Endodermal cell (in vitro differentiated cells): ENCODE data around the gene ZNF548. TPM values are rescaled to one million over a fixed set of nuclear protein-coding genes. Genes with fewer than 3 reads are reported as not detected.

ENCODE experiments used
- DNase-seq: peaks from one replicate; pipeline ENCODE4 v3.0.0-alpha.2; 2017
- H3K27ac ChIP-seq: 2 replicates; pipeline ENCODE4 v1.5.1; 2013; ENCODE audit warnings: mild to moderate bottlenecking, low read depth, low read length, moderate library complexity
- H3K27me3 ChIP-seq: 2 replicates; pipeline ENCODE4 v1.6.1; 2013; ENCODE audit warnings: mild to moderate bottlenecking, low read length, moderate library complexity; ENCODE audit not compliant: insufficient read depth, control insufficient read depth, poor library complexity, severe bottlenecking
- H3K36me3 ChIP-seq: 2 replicates; pipeline ENCODE4 v1.7.0; 2013; ENCODE audit warnings: mild to moderate bottlenecking, low read length, moderate library complexity; ENCODE audit not compliant: control insufficient read depth, insufficient read depth
- H3K4me1 ChIP-seq: one replicate; pipeline ENCODE4 v1.7.0; 2013; ENCODE audit warnings: low read length; ENCODE audit not compliant: control insufficient read depth, insufficient read depth
- H3K4me3 ChIP-seq: 2 replicates; pipeline ENCODE4 v1.5.1; 2013; ENCODE audit warnings: mild to moderate bottlenecking, low read length, moderate library complexity
- H3K9ac ChIP-seq: 2 replicates; pipeline ENCODE4 v1.6.1; 2013; ENCODE audit warnings: mild to moderate bottlenecking, low read length, moderate library complexity; ENCODE audit not compliant: poor library complexity, severe bottlenecking; ENCODE audit errors: extremely low read depth
- H3K9me3 ChIP-seq: 2 replicates; pipeline ENCODE4 v1.6.1; 2013; ENCODE audit warnings: mild to moderate bottlenecking, low read length, moderate library complexity; ENCODE audit not compliant: control insufficient read depth
- H3K27ac Mint-ChIP-seq: 2 replicates; pipeline ENCODE4 v1.8.0; 2020; ENCODE audit warnings: mixed read lengths
- H3K27me3 Mint-ChIP-seq: 2 replicates; pipeline ENCODE4 v1.8.0; 2021; ENCODE audit warnings: mild to moderate bottlenecking, mixed read lengths; ENCODE audit not compliant: insufficient read depth
- H3K36me3 Mint-ChIP-seq: 2 replicates; pipeline ENCODE4 v1.8.0; 2020; ENCODE audit warnings: low read depth, mixed read lengths
- H3K4me1 Mint-ChIP-seq: 2 replicates; pipeline ENCODE4 v1.8.0; 2020; ENCODE audit warnings: mixed read lengths
- H3K4me3 Mint-ChIP-seq: 2 replicates; pipeline ENCODE4 v1.8.0; 2020; ENCODE audit warnings: mild to moderate bottlenecking, moderate library complexity, mixed read lengths
- H3K9me3 Mint-ChIP-seq: 2 replicates; pipeline ENCODE4 v1.8.0; 2020; ENCODE audit warnings: mild to moderate bottlenecking, mixed read lengths
- CTCF ChIP-seq: fragments of 200-600 bp; sonication (generic); conservative IDR thresholded peaks from 2 replicates; pipeline ENCODE4 v1.5.0; 2021; ENCODE audit warnings: antibody characterized with exemption, mild to moderate bottlenecking
- WGBS, 2 experiments: methylation state at CpG; one replicate each; pipeline versions ENCODE4 v1.1.5 to v1.1.7; 2013; ENCODE audit warnings: missing lambda C conversion rate in 2 of 2, mixed read lengths in 1 of 2; ENCODE audit not compliant: insufficient coverage in 1 of 2, insufficient read length in 1 of 2; 5-methylcytosine and 5-hydroxymethylcytosine counted together
- total RNA-seq, 2 donors: library from RNA; stranded (reverse); fragmentation: NEBNext Ultra II Directional in 1 of 2; extraction: Animal tissue kit (Norgen Biotek cat#: 25700) in 1 of 2; gene quantifications; 2 replicates in 1 of 2; 3 replicates in 1 of 2; pipeline ENCODE4 v1.2.1, GENCODE V29; 2021

Gene ZNF548
- total RNA-seq, 2 donors from 2014 or later: 15.2 to 15.5 TPM

- peak within 1 kb of the TSS; percentile 81 for H3K4me3 Mint-ChIP-seq
- no peaks in the 10 kb centered on the region for H3K27me3 Mint-ChIP-seq
- Histone ChIP-seq H3K27me3 (no peaks in the 10 kb centered on the region), H3K9me3 (no peaks in the 10 kb centered on the region), H3K27ac (peak within 1 kb of the TSS; percentile 80), H3K4me3 (peak within 1 kb of the TSS; percentile 89), H3K4me1 (no peaks in the 10 kb centered on the region), H3K9ac (peak within 1 kb of the TSS; percentile 70), H3K36me3 (peaks cover 15% of the 10 kb centered on the region)
- peaks cover 23% of the 10 kb centered on the region for H3K36me3 Mint-ChIP-seq
- no peak for TF ChIP-seq CTCF
- H3K27ac Mint-ChIP-seq: peak within 1 kb of the TSS; percentile 96
- 3 to 4% methylated on average over 41 to 47 of the region's 47 CpGs for WGBS, 2 experiments
- no peaks in the 10 kb centered on the region for H3K9me3 Mint-ChIP-seq
- peaks cover 8% of the 10 kb centered on the region for H3K4me1 Mint-ChIP-seq
- peak; percentile 100 for DNase-seq
Measured at GRCh38 chr19:57362997-57363687, 26.5 kb upstream of the ZNF548 start, which contains the start of the genes TRAPPC2B and ZNF547. TSS of gene TRAPPC2B (plus strand) at chr19:57363551. CDS start at chr19:57364834, 1,283 bp downstream. TSS of gene ZNF547 (plus strand) at chr19:57363551. CDS start at chr19:57368556, 5,005 bp downstream.

- no peak for TF ChIP-seq CTCF
- H3K27me3 Mint-ChIP-seq: no peaks in the 10 kb centered on the region
- peak overlapping the region; percentile 81 for H3K4me3 Mint-ChIP-seq
- peak overlapping the region; percentile 96 for H3K27ac Mint-ChIP-seq
- no peak for DNase-seq
- WGBS, 2 experiments: 2 to 8% methylated on average over 4 to 17 of the region's 18 CpGs
- H3K4me1 ChIP-seq: no peaks in the 10 kb centered on the region
- H3K9ac ChIP-seq: peak overlapping the region; percentile 63
- H3K27me3 ChIP-seq: no peaks in the 10 kb centered on the region
- no peaks in the 10 kb centered on the region for H3K9me3 Mint-ChIP-seq
- peaks cover 9% of the 10 kb centered on the region for H3K36me3 ChIP-seq
- peak overlapping the region; percentile 67 for H3K27ac ChIP-seq
- peaks cover 8% of the 10 kb centered on the region for H3K4me1 Mint-ChIP-seq
- peaks cover 18% of the 10 kb centered on the region for H3K36me3 Mint-ChIP-seq
- no peaks in the 10 kb centered on the region for H3K9me3 ChIP-seq
- peak overlapping the region; percentile 89 for H3K4me3 ChIP-seq
Measured at GRCh38 chr19:57363688-57364181, 25.9 kb upstream of the ZNF548 start.

- Histone ChIP-seq H3K9me3 (no peaks in the 10 kb centered on the region), H3K4me3 (no peak overlapping the region), H3K27ac (no peak overlapping the region), H3K36me3 (no peaks in the 10 kb centered on the region), H3K4me1 (no peaks in the 10 kb centered on the region), H3K9ac (no peak overlapping the region), H3K27me3 (no peaks in the 10 kb centered on the region)
- WGBS, 2 experiments: 93 to 97% methylated on average over 2 of the region's 2 CpGs
- Mint-ChIP-seq H3K4me1 (peaks cover 8% of the 10 kb centered on the region), H3K27me3 (no peaks in the 10 kb centered on the region), H3K27ac (no peak overlapping the region), H3K4me3 (no peak overlapping the region), H3K9me3 (peaks cover 1% of the 10 kb centered on the region), H3K36me3 (peaks cover 30% of the 10 kb centered on the region)
- no peak for TF ChIP-seq CTCF
- no peak for DNase-seq
Measured at GRCh38 chr19:57366776-57367175, 22.9 kb upstream of the ZNF548 start.
